ENCODE data around the gene ARPC5L. TPM values are rescaled to one million over a fixed set of nuclear protein-coding genes. Genes with fewer than 3 reads are reported as not detected.
"Not testable (repeated sequence)": the region's sequence is repeated elsewhere in the genome, so short reads cannot be mapped to it uniquely, and the experiment has no call there.

The ARPC5L gene
- total RNA-seq, 3 donors from 2014 or later, result 29.5 to 41.9 (median 37.2) TPM

GRCh38 chr9:124839612-124840299, 22.2 kb upstream of the ARPC5L start:
- DNase-seq (peak in 1 of 3 donors; percentile 37), ATAC-seq (peak; percentile 33)
- intact Hi-C loops (cut with DNase I, micrococcal nuclease), result no loop called here
- H3K36me3 ChIP-seq (ENCODE audit: low read depth), result no peaks in the 10 kb centered on the region
- H3K9me3 ChIP-seq, result no peaks in the 10 kb centered on the region
- peaks cover 5% of the 10 kb centered on the region for H3K4me1 ChIP-seq (ENCODE audit: low read depth)
- H3K4me3 ChIP-seq, result no peak overlapping the region
- TF ChIP-seq CTCF (IDR thresholded peaks at IDR 0.05), result no peak

- DNase-seq (peak in 1 of 3 donors; percentile 37), ATAC-seq (no peak)
- Histone ChIP-seq H3K4me3 (no peak overlapping the region), H3K36me3 (ENCODE audit: low read depth) (no peaks in the 10 kb centered on the region), H3K9me3 (no peaks in the 10 kb centered on the region), H3K4me1 (ENCODE audit: low read depth) (no peaks in the 10 kb centered on the region)
- intact Hi-C loops (cut with DNase I, micrococcal nuclease), result no loop called here
- TF ChIP-seq CTCF (IDR thresholded peaks at IDR 0.05), result no peak
Measured at GRCh38 chr9:124840300-124840833, 21.6 kb upstream of the ARPC5L start.

- no peak for TF ChIP-seq CTCF (IDR thresholded peaks at IDR 0.05)
- ATAC-seq (no peak), DNase-seq (peak in 1 of 3 donors; percentile 13)
- Histone ChIP-seq H3K36me3 (ENCODE audit: low read depth) (no peaks in the 10 kb centered on the region), H3K4me1 (ENCODE audit: low read depth) (no peaks in the 10 kb centered on the region), H3K4me3 (no peak overlapping the region), H3K9me3 (no peaks in the 10 kb centered on the region)
- intact Hi-C loops (cut with DNase I, micrococcal nuclease), result no loop called here
Measured at GRCh38 chr9:124841075-124841821, 20.7 kb upstream of the ARPC5L start.

GRCh38 chr9:124843456-124844034, 18.4 kb upstream of the ARPC5L start:
- Histone ChIP-seq H3K4me1 (ENCODE audit: low read depth) (no peaks in the 10 kb centered on the region), H3K4me3 (no peak overlapping the region), H3K9me3 (no peaks in the 10 kb centered on the region), H3K36me3 (ENCODE audit: low read depth) (no peaks in the 10 kb centered on the region)
- no peak for TF ChIP-seq CTCF (IDR thresholded peaks at IDR 0.05)
- no peak for ATAC-seq
- intact Hi-C loops (cut with DNase I, micrococcal nuclease), result no loop called here
- peak in 1 of 3 donors; percentile 21 for DNase-seq

- no peaks in the 10 kb centered on the region for H3K36me3 ChIP-seq (ENCODE audit: low read depth)
- H3K9me3 ChIP-seq, result no peaks in the 10 kb centered on the region
- DNase-seq (peak in 1 of 3 donors; percentile 2), ATAC-seq (no peak)
- no peaks in the 10 kb centered on the region for H3K4me1 ChIP-seq (ENCODE audit: low read depth)
- intact Hi-C loops (cut with DNase I, micrococcal nuclease), result no loop called here
- no peak overlapping the region for H3K4me3 ChIP-seq
- TF ChIP-seq CTCF (IDR thresholded peaks at IDR 0.05), result no peak
Measured at GRCh38 chr9:124844291-124844690, 17.6 kb upstream of the ARPC5L start.

GRCh38 chr9:124846467-124846866, 15.5 kb upstream of the ARPC5L start:
- peak in 1 of 3 donors; percentile 8 for DNase-seq
- H3K9me3 ChIP-seq; ATAC-seq; intact Hi-C loops (cut with DNase I, micrococcal nuclease); H3K36me3 ChIP-seq (ENCODE audit: low read depth); H3K4me1 ChIP-seq (ENCODE audit: low read depth); H3K4me3 ChIP-seq: not testable (repeated sequence)
